HG02678 (cell line): ENCODE data around the gene ALDOA.

Source experiments
- ATAC-seq: cut with Tn5 transposase; IDR thresholded peaks from one replicate; pipeline ENCODE4 v1.9.1; 2021; ENCODE audit warnings: mild to moderate bottlenecking, moderate library complexity; ENCODE audit not compliant: unreplicated experiment

ALDOA gene

GRCh38 chr16:30068750-30069610, 3.4 kb downstream of the ALDOA start:
- ATAC-seq: no peak

GRCh38 chr16:30069611-30070462, 4.3 kb downstream of the ALDOA start:
- ATAC-seq: no peak

DNA sequence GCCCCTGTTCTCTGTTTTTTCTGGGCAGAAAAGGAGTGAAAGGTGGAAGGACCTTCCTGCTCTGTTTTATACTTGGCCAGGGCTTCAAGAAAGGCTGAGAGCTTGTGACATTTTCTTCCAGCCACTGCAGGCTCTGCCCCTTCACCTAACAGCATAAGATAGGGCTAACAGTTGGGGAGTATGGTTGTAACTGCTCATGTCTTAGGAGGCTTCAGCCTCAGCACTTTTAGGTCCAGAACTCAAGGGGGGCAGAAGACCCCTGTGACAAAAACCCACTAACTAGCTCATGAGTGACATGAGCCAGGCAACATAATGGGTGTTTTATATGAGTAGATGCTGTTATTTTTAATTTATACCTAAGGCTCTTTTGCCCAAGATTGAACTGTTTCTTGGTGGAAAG, 4.9 kb downstream of the ALDOA start:
- no peak for ATAC-seq

- ATAC-seq: peak; percentile 82
Measured at GRCh38 chr16:30075503-30076275, 10.1 kb downstream of the ALDOA start, which contains the start of gene PPP4C. PPP4C (plus strand) TSS chr16:30075994; CDS start chr16:30076378, 384 bp downstream.

- peak; percentile 29 for ATAC-seq
Measured at GRCh38 chr16:30076276-30076791, 10.8 kb downstream of the ALDOA start.

GRCh38 chr16:30077656-30078055, 12.1 kb downstream of the ALDOA start:
- ATAC-seq: no peak

DNA sequence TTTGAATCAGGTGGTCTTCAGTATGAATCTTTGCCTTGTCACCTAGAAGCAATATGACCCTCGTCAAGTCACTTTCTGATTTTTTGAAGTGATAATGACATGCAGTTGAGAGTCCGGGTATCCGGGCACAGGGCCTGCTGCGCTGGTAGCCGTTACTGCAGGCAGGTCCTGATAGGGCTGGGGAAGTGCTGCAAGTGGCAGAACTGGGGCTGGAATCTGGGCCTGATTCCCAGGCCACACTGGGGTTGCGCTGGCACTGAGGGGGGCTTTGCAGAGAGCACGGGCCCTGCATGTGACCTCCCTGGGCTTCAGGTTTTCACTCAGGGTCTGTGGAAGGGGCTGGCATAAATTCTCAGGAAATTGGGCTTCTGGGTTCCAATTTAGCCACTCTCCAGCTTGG, 13.2 kb downstream of the ALDOA start:
- ATAC-seq: no peak

DNA sequence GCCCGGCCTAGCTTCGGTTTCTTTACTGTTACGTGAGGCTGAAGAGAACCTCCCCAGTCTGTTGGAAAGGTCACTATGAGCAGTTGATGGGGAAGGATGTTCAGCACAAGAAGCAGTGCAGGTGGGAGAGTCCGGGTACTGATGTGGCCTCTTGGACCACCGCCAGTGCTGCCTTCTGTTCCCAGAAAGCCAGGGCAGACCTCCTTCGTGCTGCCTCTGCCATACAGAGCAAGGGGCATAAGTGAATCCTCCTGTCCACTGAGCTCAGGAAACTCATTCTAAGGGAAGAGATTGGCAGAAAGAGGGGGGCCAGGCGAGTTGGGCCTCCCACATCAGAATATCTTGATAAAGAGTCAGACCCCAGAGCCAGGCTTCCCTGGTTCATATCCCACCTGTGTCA, 13.9 kb downstream of the ALDOA start:
- ATAC-seq: no peak

DNA sequence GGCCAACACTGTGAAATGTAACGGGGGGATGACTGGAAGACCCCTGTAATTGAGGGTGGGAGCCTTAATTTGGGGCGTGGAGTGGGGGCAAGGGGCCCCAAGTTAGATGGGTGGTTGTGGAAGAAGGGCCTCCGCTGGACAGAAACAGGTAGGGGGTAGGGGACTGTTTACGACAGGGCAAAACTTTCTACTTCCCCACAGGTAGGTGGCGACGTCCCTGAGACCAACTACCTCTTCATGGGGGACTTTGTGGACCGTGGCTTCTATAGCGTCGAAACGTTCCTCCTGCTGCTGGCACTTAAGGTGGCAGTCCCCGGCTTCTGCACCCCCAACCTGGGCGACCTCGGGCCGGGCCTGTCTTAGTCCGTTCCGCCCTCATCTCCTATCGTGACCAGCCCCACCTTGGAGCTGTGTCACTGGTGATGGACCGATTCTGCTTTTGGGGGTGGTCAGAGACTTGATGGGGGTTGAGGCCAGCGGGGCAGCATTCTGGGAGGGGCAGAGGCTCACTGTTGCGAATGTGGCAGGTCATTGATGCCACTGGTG, 17.1 kb downstream of the ALDOA start:
- no peak for ATAC-seq

DNA sequence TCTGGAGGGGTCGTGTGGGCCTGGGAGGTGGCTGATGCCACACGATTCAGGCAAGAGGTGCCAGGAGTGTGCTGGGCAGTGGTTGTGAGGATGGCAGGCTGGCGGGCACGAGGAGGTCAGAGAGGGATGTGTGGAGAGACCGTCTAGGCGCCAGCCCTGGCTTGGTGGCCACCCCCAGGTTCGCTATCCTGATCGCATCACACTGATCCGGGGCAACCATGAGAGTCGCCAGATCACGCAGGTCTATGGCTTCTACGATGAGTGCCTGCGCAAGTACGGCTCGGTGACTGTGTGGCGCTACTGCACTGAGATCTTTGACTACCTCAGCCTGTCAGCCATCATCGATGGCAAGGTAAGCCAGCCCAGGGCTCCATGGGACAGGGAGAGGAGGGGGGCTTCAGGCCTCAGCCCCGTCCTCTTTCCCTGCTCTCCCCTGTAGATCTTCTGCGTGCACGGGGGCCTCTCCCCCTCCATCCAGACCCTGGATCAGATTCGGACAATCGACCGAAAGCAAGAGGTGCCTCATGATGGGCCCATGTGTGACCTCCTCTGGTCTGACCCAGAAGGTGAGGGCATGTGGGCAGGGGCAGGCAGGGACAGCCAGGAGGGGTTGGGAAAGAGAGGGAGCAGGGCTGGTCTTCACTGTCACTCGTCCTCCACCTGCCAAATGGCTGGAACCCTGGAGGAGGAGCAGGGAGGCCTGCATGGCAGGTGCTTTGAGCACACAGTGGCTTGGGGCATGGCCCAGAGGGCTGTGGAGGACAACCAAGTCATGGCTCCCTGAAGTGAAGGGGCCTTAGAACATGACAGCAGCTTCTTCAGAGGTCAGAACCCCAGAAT, 17.9 kb downstream of the ALDOA start:
- no peak for ATAC-seq

GRCh38 chr16:30084096-30084815, 18.7 kb downstream of the ALDOA start:
- ATAC-seq: no peak

DNA sequence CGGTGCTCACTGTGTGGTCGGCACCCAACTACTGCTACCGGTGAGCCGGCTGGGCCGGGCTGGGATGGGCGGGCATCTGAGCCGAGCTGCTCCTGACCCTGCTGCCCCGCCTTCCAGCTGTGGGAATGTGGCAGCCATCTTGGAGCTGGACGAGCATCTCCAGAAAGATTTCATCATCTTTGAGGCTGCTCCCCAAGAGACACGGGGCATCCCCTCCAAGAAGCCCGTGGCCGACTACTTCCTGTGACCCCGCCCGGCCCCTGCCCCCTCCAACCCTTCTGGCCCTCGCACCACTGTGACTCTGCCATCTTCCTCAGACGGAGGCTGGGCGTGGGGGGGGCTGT, 19.2 kb downstream of the ALDOA start:
- no peak for ATAC-seq

DNA sequence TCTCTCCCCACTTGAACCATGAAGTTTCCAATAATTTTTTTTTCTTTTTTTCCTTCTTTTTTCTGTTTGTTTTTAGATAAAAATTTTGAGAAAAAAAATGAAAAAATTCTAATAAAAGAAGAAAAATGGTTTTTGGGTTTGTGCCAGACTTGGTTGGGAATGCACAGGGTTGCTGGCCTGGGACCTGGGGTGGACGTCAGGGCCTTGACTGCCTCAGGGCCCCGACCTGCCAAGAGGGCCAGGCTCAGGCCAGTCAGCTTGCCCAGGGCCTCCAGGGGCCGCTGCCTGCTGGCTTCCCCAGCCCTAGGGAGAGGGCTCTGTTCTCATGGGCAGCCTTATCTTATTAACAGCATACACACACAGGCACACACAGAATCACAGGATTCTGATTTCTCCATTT, 19.7 kb downstream of the ALDOA start:
- ATAC-seq: no peak

- ATAC-seq: no peak
Measured at GRCh38 chr16:30085820-30086219, 20.3 kb downstream of the ALDOA start.

DNA sequence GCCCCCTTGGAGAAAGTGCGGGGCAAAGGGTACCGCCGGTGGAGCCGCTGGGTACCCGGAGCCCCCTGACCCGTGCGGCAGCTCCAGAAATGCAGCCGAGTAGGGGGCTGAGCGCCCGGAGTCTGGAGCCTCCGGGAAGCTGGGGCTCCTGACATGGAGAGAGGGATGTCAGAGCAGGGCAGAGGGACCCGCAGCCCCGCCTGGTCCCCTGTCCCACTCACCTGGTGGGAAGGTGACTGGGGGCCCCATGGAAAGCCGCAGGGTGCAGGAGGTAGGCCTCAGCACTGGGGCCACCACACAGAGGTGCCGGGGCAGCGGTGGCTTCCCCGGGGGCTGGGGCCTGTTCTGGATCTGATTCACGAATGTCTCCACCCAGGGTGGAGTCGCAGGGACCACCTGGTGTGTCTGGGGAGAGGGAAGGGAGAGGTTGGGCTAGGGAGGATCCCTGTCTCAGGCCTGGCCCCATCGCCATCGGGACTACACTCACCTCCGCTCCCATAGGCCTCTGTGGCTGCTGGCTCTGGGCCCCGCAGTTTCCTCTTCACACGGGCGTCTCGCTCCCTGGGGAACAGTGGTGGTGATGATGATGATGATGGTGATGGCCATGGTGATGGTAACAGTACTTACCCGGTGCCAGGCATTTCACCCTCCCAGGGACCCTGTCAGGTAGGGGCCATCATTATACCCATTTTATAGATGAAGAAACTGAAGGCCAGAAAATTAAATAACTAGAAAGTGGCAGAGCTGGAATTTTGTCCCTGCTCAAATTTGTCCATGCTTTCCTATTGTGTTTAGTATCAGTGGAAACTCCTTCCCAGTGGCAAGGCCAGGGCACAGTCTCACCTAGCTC, 21.0 kb downstream of the ALDOA start:
- ATAC-seq: no peak

- ATAC-seq: no peak
Measured at GRCh38 chr16:30087181-30087898, 21.8 kb downstream of the ALDOA start.

- no peak for ATAC-seq
Measured at GRCh38 chr16:30088237-30088831, 22.8 kb downstream of the ALDOA start.
